Brain microvascular endothelial cell (primary cell): ENCODE measurements around the gene C12orf57.

Experiments used
- DNase-seq: peaks from one replicate; pipeline ENCODE4 v3.0.0-alpha.2; 2020
- H3K27ac ChIP-seq: fragments of 250-450 bp; sonication (Bioruptor Pico); 2 replicates; pipeline ENCODE4 v1.5.1; 2020; ENCODE audit warnings: mild to moderate bottlenecking, moderate library complexity
- H3K27me3 ChIP-seq: fragments of 250-450 bp; sonication (Bioruptor Pico); replicated peaks from 2 replicates; pipeline ENCODE4 v1.5.1; 2020; ENCODE audit warnings: mild to moderate bottlenecking
- H3K36me3 ChIP-seq: fragments of 250-450 bp; sonication (Bioruptor Pico); replicated peaks from 2 replicates; pipeline ENCODE4 v1.5.1; 2020; ENCODE audit warnings: mild to moderate bottlenecking
- H3K4me3 ChIP-seq: 2 replicates; pipeline ENCODE4 v1.5.1; 2011; ENCODE audit warnings: low read depth, mild to moderate bottlenecking, control low read depth, low read length, moderate library complexity
- in situ Hi-C: cut with HindIII; loops from 2 replicates; pipeline ENCODE4 v1.10.0; 2017; ENCODE audit warnings: low sequenced_read_pairs, low pct_ligation_motif_present
- TF ChIP-seq, protein P1 (sequence below): IDR thresholded peaks from 2 replicates; pipeline ENCODE4 v1.5.1; 2011; ENCODE audit warnings: low read depth, mild to moderate bottlenecking, moderate library complexity, low read length, control low read depth, inconsistent platforms; ENCODE audit errors: missing control alignments

The C12orf57 gene

DNA sequence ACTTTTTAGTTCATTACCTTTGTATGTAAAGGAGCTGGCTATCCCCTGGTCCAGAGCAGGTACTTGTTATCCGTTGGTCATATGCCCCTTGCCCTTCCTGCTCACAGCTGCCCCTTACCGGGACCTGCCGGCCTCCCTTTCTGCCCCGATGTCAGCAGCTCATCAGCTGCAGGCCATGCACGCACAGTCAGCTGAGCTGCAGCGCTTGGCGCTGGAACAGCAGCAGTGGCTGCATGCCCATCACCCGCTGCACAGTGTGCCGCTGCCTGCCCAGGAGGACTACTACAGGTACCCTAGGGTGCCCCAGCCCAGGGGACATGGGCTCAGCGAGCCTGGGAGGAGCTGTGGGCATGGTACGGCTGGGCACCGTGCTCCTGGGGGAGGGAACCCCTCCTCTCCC lies 2.6 kb upstream of the C12orf57 start:
- DNase-seq, result no peak
- in situ Hi-C loops, result no loop called here
- no peaks in the 10 kb centered on the region for H3K27me3 ChIP-seq
- no peak overlapping the region for H3K4me3 ChIP-seq
- TF ChIP-seq, protein P1, sequence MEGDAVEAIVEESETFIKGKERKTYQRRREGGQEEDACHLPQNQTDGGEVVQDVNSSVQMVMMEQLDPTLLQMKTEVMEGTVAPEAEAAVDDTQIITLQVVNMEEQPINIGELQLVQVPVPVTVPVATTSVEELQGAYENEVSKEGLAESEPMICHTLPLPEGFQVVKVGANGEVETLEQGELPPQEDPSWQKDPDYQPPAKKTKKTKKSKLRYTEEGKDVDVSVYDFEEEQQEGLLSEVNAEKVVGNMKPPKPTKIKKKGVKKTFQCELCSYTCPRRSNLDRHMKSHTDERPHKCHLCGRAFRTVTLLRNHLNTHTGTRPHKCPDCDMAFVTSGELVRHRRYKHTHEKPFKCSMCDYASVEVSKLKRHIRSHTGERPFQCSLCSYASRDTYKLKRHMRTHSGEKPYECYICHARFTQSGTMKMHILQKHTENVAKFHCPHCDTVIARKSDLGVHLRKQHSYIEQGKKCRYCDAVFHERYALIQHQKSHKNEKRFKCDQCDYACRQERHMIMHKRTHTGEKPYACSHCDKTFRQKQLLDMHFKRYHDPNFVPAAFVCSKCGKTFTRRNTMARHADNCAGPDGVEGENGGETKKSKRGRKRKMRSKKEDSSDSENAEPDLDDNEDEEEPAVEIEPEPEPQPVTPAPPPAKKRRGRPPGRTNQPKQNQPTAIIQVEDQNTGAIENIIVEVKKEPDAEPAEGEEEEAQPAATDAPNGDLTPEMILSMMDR, result no peak
- H3K36me3 ChIP-seq, result peaks cover 24% of the 10 kb centered on the region
- H3K27ac ChIP-seq, result no peak overlapping the region

DNA sequence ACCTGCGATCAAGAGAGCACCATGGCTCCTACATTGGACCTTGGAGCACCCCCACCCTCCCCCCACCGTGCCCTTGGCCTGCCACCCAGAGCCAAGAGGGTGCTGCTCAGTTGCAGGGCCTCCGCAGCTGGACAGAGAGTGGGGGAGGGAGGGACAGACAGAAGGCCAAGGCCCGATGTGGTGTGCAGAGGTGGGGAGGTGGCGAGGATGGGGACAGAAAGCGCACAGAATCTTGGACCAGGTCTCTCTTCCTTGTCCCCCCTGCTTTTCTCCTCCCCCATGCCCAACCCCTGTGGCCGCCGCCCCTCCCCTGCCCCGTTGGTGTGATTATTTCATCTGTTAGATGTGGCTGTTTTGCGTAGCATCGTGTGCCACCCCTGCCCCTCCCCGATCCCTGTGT lies 2.0 kb upstream of the C12orf57 start:
- H3K36me3 ChIP-seq, result peaks cover 21% of the 10 kb centered on the region
- in situ Hi-C loops, result no loop called here
- no peaks in the 10 kb centered on the region for H3K27me3 ChIP-seq
- no peak overlapping the region for H3K27ac ChIP-seq
- no peak for DNase-seq
- no peak overlapping the region for H3K4me3 ChIP-seq
- TF ChIP-seq, protein P1, result no peak

DNA sequence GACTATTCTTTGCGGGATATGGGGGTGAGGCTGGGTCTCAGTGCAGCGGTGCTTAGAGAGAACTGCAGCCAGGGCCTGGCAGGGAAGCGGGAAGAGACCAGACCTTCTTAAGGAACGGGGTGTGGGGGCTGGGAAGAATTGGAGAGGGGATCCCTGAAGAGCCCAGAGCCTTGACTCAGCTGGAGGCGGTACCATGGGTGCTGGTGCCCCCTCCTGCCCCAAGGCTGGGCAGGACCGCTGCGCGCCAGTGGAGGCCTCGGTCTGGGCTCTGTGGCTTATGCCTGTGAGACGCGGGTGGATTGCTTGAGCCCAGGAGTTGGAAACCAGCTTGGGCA lies 1.5 kb upstream of the C12orf57 start:
- Histone ChIP-seq H3K27ac (peak overlapping the region; percentile 93), H3K36me3 (peaks cover 17% of the 10 kb centered on the region), H3K27me3 (no peaks in the 10 kb centered on the region), H3K4me3 (no peak overlapping the region)
- in situ Hi-C loops, result no loop called here
- no peak for DNase-seq
- TF ChIP-seq, protein P1, result no peak

DNA sequence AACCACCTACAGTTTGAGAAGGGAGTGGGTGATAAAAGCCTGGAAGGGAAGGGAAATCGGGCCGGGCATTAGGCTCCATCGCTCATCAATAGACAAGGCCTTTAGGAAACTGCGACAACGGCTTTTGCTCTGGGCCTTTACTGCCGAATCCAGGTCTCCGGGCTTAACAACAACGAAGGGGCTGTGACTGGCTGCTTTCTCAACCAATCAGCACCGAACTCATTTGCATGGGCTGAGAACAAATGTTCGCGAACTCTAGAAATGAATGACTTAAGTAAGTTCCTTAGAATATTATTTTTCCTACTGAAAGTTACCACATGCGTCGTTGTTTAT lies 467 bp upstream of the C12orf57 start:
- TF ChIP-seq, protein P1, result no peak
- Histone ChIP-seq H3K4me3 (peak overlapping the region; percentile 87), H3K27me3 (no peaks in the 10 kb centered on the region), H3K27ac (peak overlapping the region; percentile 93), H3K36me3 (peaks cover 16% of the 10 kb centered on the region)
- DNase-seq, result peak; percentile 94
- in situ Hi-C loops, result no loop called here

DNA sequence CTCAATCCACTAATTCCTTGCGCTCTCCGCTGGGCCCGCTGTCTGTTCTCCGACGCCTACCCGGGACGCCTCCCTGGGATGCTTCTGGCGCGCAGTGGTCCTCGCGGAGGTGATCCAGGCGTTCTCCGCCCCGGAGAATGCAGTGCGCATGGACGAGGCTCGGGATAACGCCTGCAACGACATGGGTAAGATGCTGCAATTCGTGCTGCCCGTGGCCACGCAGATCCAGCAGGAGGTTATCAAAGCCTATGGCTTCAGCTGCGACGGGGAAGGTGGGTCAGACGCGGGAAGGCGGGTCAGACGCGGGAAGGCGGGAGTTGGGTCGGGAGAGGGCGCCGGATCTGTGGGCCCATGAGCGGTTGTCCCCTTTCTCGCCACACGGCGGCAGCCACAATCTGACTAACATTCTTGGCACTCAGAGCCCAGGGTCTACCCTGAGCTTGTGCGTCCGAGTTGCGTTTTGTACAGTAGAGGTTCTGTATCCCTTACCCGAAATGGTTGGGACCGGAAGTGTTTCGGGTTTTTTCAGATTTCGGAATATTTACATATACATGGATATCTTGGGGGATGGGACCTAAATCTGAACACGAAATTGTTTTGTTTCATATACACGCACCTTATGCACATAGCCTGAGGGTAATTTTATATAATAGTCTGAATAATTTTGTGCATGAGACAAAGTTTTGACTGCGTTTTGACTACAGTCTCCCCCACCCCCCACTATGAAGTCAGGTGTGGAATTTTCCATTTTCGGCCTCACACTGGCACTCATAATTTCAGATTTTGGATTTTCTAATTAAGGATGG lies 762 bp downstream of the C12orf57 start:
- in situ Hi-C loops, result no loop called here
- no peaks in the 10 kb centered on the region for H3K27me3 ChIP-seq
- H3K36me3 ChIP-seq, result peaks cover 7% of the 10 kb centered on the region
- peak overlapping the region; percentile 93 for H3K27ac ChIP-seq
- TF ChIP-seq, protein P1, result peak; percentile 86
- peak overlapping the region; percentile 87 for H3K4me3 ChIP-seq
- peak; percentile 92 for DNase-seq

DNA sequence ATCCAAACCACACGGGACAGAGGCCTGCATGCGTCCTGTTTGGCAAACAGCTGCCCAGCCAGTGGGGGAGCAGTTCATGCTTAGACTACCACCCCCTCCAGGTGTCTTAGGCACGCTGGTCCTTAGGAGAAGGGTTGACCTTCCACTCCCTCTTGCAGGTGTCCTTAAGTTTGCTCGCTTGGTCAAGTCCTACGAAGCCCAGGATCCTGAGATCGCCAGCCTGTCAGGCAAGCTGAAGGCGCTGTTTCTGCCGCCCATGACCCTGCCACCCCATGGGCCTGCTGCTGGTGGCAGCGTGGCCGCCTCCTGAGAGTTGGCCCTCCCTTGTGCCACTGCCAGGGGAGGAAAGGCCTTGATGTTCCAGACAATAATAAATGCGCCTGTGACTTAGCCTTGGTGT lies 1.8 kb downstream of the C12orf57 start:
- Histone ChIP-seq H3K36me3 (peaks cover 5% of the 10 kb centered on the region), H3K4me3 (no peak overlapping the region), H3K27ac (no peak overlapping the region), H3K27me3 (no peaks in the 10 kb centered on the region)
- no peak for DNase-seq
- TF ChIP-seq, protein P1, result no peak
- in situ Hi-C loops, result no loop called here
